Testis (tissue), 2 donors: ENCODE results near the gene IFTAP.

Experiments
- CTCF ChIP-seq, 3 experiments: fragments of 450-650 bp in 2 of 3; fragments of 200-600 bp in 1 of 3; sonication (generic) in 1 of 3; IDR thresholded peaks; one replicate each; pipeline ENCODE4 v1.5.1; 2016 to 2019; ENCODE audit warnings: antibody characterized with exemption in 3 of 3, mild to moderate bottlenecking in 2 of 3, moderate library complexity in 1 of 3
- POLR2A ChIP-seq: fragments of 450-650 bp; IDR thresholded peaks from one replicate; pipeline ENCODE4 v1.6.1; 2017; ENCODE audit warnings: antibody characterized with exemption, mild to moderate bottlenecking, moderate library complexity

DNA sequence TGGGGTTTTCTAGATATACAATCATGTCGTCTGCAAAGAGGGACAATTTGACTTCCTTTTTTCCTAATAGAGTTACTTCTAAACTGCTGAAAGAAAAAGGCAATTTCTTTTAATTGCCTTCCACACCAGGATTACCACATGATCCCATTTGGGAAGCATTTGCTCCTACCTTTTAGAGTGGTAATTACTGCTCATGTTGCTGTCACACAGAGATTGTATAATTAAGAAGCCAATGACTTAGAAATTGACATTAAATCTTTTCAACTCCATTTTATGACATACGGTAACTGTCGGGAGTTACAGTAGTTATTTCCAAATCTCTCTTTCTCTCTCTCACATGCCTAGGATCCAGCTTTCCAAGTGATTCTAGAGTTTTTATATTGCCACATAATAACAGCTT, 21.5 kb downstream of the IFTAP start:
- TF ChIP-seq CTCF (IDR thresholded peaks at IDR 0.05) (no peak), POLR2A (no peak)
